Femur (tissue), 1 donor: ENCODE data around the gene MIGA1.
"Not testable (repeated sequence)": the region's sequence is repeated elsewhere in the genome, so short reads cannot be mapped to it uniquely, and the experiment has no call there.

Source experiments
- DNase-seq: peaks from one replicate; pipeline ENCODE4 v3.0.0-alpha.2; 2017

Gene MIGA1

DNA sequence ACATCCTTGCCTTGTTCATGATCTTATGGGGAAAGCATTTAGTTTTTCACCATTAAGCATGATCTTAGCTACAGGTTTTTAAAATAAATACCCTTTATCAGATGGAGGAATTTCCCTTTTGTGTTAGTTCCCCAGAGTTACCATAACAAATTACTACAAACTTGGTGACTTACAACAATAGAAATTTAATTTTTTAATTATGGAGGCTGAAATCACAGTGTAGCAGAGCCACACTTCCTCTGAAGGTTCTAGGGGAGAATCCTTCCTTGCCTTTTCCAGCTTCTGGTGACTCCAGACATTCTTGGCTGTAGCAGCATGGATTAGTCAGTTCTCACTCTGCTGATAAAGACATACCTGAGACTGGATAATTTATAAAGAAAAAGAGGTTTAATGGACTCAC is 18.5 kb downstream of the MIGA1 start:
- no peak for DNase-seq

DNA sequence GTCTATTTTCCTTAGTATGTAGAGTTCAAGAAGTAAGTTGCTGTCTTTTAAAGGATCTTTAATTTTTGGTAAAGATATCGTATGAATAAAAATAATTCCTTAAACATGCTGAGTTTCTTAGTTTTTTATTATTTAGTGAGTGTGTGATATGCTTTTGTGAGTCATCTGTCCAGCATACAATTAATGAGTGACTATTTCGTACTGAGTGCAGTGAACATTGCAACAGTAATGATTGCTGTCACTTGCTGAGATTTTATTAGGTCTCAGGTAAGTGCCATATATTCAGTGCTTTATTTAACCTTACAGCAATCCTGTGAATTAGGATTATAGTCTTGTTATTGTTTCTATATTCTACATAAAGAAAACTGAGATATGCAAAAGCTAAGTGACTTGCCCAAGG is 22.6 kb downstream of the MIGA1 start:
- DNase-seq: no peak

DNA sequence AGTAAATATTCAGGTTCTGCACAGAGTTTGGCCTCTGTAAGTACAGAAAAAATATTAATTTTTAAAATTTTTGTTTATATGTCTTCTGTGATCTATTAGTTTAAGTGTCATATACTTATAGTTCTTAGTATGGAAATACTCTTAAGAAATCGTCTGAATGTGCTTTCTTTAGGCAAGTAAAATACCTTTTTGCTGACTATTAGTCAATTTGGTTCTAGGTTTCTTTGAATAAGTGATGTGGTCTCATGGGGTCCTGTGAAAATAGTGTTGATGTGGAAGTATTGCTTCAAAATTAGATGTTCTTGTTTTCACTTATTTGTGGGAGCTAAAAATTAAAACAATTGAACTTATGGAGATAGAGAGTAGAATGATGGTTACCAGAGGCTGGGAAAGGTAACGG is 23.9 kb downstream of the MIGA1 start:
- no peak for DNase-seq

DNA sequence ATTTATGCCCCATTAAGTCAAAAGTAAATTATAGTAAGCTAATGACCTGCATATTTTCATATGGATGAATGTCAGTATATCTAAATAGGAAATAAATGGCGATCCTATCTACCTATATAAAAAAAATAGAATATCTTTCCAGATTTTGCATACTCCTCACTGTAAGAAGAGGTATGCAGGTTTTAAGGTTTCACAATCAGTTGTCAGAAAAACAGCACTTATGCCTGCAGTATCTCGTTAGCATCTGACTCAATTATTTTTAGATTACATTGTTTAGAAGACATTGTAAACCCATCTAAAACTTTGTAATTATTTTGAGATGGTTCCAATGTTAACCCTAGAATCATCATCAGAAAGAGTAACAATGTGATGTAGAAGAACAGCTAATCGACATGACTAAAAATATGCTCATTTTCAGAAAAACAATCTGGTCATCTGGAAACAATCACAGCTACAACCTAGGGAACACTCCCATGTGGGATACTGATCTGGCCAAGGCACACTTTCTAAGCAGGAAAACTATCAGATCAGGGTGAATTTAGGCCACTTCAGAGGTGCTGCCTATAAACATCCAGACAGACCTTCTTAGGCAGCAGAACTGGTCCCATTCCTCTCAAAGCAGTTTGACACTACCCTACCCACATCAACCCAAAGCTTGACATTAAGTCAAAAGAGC is 30.5 kb downstream of the MIGA1 start:
- DNase-seq: not testable (repeated sequence)

DNA sequence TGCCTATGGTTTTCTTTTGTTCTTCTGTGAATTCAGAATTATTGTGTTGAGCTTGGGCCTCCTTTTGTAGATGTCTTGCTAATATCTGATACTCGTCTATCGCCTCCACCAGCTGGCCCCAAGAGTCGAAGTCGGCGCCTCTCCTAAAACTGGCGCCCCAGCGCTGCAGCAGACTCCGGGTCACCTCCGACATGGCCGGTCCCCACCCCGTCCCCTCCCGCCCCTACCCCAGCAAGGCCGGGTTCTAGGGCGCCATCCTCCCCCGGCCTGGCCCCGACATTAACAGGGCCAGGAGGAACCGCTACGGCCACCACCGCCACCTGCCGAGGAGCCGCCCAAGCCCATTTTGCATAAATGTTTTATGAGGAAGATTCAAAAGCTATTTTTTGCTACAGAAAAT is 32.1 kb downstream of the MIGA1 start:
- DNase-seq: not testable (repeated sequence)

DNA sequence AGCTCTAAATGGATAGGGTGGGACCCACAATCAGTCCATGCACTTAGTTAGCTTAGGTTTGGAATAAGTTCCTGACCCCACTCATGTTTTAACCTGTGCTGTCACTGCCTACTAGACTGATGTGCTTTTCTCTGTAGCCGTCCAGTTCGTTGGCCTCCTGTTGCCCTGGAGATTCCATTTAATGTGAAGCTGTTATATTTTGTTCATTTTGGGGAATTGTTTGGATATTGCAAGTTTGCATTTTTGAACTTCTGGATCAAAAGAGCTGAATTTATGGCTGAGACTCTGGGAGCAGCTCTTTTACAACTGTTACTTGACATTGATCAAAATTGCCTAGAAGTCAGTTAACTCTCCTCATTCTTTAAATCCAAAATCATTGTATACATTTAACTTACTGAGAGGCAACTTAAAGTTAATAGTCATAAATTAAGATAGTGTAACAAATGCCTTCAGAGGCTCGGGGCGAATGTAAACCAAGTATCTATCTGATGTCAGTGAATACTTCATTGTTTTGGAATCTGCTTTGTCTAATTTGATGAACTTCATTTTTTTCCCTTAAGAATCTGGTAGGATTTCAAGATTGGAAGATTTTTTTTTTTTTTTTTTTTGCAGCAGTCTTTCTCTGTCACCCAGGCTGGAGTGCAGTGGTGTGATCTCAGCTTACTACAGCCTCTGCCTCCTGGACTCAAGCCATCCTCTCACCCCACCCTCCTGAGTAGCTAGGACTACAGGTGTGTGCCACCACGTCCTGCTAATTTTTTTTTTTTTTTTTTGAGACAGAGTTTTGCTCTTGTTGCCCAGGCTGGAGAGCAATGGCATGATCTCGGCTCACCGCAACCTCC is 38.1 kb downstream of the MIGA1 start:
- DNase-seq: no peak

DNA sequence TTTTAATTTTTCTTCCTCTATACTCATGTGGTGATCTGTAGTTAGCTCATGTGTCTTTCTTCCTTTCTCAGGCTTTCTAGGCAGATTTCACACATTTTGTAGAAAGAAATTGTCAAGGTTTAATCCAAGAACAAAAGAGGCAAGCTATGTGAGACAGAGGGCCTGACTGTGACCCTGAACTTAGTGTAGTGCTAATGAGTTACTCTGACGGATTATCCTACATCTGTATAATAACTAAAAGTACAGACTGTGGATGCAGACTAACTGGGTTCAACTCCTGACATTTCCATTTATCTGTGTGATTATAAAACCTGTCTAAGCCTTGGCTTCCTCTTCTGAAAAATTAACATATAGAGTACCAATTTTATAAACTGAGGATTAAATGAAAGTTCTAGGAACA is 40.7 kb downstream of the MIGA1 start:
- DNase-seq: no peak

DNA sequence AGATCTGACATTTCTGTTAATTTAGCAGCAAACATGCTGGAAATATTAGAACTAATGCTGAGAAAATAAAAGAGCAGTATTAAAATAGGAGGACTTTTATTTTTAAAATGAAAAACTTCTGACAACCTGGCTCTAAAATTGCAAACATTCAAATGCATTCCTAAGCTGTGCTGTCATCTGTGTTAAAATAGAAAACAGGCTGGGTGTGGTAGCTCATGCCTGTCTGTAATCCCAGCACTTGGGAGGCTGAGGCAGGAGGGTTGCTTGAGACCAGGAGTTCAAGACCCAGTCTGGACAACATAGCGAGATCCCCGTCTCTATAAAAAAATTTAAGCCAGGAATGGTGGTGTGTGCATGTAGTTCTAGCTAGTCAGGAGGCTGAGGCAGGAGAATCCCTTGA is 44.6 kb downstream of the MIGA1 start:
- no peak for DNase-seq

DNA sequence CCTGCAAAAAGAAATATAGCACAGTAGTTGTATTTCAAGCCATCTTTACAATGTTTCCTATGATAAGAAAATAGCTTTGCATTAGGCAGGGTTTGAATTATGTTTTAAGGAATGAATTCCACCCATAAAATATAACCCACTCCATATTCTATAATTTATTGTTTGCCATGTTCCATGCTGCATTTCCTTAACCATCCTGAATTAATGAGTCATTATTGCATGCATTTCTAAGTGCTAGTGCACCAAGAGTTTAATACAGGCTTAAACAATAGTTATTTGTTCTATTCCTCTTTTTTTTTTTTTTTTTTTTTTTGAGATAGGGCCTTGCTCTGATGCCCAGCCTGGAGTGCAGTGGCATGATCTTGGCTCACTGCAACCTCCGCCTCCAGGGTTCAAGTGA is 45.2 kb downstream of the MIGA1 start:
- DNase-seq: no peak

DNA sequence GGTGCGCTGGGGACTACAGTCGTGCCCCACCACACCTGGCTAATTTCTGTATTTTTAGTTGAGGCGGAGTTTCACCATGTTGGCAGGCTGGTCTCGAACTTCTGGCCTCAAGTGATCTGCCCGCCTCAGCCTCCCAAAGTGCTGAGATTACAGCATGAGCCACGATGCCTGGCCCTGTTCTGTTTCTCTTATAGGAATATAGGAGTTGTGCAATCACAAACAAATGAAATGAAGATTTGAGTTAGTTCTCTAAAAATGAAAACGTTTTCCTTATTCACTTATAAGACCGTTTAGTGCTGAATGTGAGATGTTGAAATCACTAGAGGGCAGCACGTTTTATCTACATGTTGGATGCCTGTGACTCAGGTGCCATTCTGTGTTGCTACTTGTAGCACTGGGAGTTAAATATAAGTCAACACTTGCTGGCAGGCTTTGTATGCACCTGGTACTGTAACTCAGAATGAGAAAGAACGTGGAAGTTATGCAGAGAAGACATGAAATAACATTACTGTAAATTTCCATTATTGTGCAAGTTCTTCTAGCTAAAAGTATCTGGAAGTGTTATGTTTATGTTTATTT is 45.8 kb downstream of the MIGA1 start:
- DNase-seq: no peak

DNA sequence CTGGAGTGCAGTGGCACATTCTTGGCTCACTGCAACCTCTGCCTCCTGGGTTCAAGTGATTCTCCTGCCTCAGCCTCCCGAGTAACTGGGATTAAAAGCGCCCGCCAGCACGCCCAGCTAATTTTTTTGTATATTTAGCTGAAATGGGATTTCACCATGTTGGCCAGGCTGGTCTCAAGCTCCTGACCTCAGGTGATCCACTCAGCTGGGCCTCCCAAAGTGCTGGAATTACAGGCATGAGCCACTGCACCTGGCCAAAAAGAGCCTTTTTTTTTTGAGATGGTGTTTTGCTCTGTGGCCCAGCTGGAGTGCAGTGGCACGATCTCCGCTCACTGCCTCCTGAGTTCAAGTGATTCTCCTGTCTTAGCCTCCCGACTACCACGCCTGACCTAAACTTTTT is 47.4 kb downstream of the MIGA1 start:
- DNase-seq: not testable (repeated sequence)

DNA sequence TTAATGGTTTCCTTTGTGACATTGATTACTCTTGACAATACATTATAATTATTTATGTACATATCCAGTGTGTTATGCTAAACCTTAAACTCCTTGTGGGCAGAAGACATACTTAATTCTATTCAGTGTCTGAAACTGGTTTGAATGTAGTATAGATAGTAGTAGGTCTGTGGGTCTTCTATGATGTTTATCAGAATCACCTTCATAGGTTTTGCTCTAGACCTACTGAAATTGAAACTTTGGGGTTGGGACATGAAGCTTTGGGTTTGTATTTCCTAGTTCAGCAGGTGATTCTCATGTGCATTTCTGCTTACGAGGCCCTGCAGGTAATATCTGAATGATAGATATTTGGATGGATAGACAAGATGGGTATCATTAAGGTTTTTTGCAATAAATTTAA is 48.6 kb downstream of the MIGA1 start:
- no peak for DNase-seq

DNA sequence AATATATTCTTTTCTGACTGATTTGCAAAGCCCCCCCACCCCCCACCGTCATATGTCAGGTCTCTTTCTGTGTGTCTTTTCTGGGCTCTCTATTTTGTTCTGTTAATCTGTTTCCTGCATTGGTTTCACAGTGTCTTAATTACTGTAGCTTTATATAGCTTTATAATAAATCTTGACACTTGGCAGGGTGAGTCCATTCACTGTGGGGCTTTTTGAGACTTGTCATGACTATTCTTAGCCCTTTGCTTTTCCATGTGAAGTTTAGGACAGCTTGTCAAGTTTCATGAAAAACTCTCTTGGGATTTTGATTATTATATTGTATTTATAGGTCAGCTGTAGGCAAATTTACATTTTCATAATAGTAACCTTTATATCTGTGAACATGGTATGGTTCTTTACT is 50.4 kb downstream of the MIGA1 start:
- DNase-seq: no peak

DNA sequence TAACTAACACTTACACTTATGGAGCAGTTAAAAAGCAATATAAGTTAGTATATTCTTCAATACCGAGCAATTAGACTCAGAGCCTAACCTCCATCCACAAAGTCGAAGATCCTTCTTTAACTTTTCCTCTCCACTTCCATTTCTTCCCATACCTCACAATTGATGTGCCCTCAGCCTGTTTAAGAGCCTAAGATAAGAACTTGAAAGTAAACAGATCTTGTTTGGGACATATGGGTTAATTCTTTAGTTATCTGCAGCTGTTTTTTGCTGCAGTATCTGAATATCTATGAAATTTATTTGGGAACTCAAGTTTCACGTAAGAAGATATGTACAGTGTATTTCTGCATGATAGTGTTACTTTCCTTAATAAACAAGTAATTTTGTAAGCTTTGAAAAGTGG is 51.5 kb downstream of the MIGA1 start:
- DNase-seq: no peak

DNA sequence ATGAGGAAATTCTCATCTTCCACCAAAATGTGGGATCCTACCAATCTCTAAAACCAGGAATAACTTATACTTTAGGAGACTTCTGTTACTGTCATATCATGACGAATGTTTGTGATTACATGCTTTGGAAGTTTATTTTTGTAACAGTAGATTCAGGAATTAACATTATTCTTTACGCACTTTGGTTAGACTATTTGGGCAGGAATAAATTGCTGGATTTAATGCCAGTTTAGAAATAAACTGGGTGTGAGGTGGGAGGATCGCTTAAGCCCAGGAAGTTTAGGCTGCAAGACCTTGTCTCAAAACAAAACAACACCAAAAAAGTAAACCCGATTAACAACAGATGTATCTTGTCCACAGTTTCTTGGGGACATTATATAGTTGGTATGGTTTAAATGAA is 52.1 kb downstream of the MIGA1 start:
- DNase-seq: no peak

DNA sequence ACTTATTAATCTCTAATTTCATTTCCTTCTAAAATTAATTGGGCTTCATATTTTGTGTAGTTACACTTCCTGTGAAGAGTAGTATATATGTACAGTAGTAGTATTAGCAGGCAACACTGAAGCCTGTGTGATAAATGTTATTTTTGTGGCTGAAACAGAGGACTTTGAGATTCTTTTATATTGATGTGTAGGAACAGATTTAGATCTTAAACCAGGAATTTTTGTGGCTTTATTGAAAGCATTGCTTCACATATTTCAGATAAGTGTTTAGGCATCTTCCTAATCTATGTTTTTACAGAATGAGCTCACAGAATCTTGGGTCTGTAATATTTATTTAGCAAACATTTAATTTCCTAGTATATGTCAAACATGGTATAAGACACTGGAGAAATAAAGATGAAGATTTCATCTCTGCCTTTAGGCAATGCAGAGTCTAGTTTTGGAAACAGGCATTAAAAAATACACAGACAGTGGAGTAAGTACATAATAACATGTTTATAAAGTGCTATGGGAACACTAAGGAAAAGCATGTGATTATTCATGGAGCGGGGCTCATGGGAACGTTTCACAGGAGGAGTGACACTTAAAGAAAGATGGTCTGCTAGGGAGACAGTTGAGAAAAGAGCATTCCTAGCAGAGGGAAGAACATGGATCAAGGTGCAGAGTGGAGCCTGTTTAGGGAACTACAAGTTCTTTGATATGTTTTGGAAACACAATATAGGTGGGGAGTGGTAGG is 52.7 kb downstream of the MIGA1 start:
- DNase-seq: peak; percentile 47

DNA sequence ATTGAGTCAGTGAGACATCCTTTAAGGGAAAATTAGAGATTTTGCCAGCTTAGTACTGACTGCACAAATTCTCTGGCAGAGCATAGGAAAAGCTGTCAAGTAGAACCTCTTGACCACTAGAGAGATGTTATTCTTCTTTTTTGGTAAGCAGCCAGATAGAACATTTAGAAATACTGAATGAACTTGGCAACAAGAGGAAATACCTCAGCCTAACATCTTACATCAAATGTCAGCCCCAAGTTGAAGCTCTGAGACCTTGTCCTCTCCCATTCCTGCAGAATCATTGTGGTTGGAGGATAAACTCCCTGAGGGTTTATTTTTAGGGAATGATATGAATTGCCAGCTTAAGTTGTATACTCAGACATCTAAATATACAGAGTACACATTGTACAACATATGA is 53.5 kb downstream of the MIGA1 start:
- peak; percentile 23 for DNase-seq

DNA sequence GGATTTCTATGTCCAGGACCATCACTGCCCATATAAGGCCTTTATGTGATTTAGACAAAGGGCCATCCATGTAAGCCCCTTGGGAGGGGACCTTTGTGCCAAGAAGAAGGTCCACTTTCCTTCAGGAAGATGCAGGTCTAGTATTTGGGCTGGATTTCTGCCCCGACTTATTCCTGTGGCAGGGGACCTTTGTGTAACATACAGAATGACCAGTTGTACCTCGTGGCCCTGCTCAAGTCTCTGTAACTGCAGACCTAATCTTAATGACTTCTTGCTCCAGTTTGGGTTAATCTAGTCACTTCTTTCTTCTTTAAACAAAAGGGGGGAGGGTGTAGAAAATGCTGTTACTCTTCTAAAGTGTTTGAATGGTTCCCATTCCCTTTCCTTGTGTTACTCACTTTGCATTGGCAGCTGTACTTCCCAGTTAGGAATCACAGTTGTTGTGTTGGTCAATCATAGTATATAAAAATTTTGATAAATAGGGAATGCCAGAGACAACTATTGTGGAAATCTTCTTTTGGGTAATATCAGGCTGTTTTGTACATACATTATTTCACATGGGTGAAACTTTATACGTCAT is 54.2 kb downstream of the MIGA1 start:
- no peak for DNase-seq

DNA sequence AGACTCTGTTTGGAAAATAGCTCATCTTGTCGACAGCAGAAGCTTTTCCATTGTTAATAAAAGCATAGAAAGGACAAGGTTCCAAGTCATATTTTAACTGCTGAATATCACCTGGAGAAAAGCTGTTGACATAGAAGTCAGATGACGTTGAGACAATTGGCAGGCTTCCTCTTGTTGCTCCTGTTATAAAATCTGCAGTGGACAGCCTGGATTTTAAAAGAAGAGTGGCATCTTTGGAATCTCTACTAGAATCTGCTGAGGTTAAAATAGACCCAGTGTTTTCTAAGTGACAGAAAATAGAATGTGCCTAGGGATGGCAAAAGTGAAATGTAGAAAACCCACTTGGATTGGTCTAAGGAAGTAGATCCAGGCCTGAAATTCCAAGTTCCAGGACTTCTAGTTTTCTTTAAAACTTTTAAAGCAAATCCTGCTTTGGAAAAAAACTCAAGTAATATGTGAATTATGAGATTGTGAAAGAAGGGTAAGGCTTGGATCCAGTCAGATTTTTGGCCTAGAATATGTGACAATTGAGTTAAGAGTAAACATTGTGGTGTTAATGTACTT is 55.4 kb downstream of the MIGA1 start:
- peak; percentile 55 for DNase-seq

DNA sequence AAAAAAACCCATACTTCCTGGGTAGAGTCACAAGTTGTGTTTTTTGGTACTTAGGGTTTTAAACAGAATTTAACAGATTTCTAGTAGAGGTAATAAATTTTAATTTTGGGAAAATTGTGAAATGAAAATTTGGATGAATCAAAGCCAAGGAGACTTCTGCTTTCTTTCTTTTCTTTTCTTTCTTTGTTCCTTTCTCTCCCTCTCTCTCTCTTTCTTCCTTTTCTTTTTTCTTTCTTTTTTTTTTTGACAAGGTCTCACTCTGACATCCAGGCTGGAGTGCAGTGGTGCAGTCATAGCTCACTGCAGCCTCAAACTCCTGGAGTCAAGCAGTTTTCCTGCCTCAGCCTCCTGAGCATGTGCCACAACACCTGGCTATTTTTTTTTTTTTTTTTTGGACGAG is 62.1 kb downstream of the MIGA1 start:
- DNase-seq: no peak

DNA sequence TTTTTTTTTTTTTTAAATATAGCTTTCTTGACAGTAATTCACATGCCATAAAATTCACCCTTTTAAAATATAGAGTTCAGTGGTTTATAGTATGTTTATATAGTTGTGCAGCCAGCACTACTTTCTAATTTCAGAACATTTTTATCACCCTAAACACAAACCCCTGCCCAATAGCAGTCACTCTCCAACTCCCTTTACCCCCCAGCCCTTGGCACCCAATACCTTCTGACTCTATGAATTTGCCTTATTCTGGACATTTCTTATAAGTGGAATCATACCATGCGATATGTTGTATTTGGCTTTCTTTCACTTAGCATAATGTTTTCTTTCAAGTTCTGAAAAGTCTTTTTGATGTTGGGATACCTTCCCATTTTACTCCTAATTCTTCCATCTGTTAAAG is 66.5 kb downstream of the MIGA1 start:
- DNase-seq: peak; percentile 63

DNA sequence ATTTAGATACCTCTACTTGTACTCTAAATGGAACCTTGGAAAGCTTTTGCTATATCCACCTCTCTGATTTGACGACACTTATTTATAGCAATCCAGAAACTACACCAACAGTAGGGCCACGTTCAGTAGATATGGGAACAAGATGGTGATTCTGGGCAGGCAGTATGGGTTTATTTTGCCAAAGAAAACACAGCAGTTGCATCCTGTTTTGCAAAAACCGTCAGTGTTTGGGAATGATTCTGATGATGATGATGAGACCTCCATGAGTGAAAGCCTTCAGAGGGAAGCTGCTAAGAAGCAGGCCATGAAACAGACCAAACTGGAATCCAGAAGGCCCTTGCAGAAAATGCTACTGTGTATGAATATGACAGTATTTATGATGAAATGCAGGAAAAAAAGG is 67.5 kb downstream of the MIGA1 start:
- DNase-seq: no peak

DNA sequence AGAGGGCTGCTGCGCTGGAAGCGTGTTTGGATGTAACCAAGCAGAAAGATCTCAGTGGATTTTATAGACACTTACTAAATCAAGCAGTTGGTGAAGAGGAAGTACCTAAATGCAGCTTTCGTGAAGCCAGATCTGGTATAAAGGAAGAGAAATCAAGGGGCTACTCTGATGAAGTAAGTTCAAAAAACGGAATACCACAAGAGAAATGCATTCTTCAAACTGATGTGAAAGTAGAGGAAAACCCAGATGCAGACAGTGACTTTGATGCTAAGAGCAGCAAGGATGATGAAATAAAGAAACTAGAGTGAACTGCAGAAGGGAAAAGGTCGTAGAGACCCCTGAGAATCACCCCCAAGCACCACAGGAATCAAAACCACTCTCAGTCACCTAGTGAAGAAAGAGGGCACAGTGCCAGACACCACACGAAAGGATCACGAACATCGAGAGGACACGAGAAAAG is 68.2 kb downstream of the MIGA1 start:
- DNase-seq: no peak
